HepG2 (cell line): ENCODE results near the gene MAPK11. TPM values are rescaled to one million over a fixed set of nuclear protein-coding genes. Genes with fewer than 3 reads are reported as not detected.

Source experiments
- CHCHD3 ChIP-seq: sonication (generic); formaldehyde crosslinking; IDR thresholded peaks from 2 replicates; pipeline ENCODE4 v1.8.0; 2022; ENCODE audit warnings: mild to moderate bottlenecking, missing genetic modification reagents, moderate library complexity
- CREM ChIP-seq, 2 experiments: sonication (generic) in 1 of 2; formaldehyde crosslinking in 1 of 2; IDR thresholded peaks; 2 replicates each; pipeline versions ENCODE4 v1.4.0 to v1.6.1; 2016 to 2020; ENCODE audit warnings: antibody characterized with exemption in 1 of 2, mild to moderate bottlenecking in 1 of 2, missing genetic modification reagents in 1 of 2
- EP300 ChIP-seq, 3 experiments: sonication (generic) in 1 of 3; formaldehyde crosslinking in 1 of 3; IDR thresholded peaks; 2 replicates each; pipeline versions ENCODE4 v1.5.1 to v1.6.1; 2011 to 2020; ENCODE audit warnings: low read depth in 2 of 3, low read length in 2 of 3, borderline replicate concordance in 1 of 3, improper control_type of control experiment in 1 of 3, mild to moderate bottlenecking in 1 of 3, missing genetic modification reagents in 1 of 3, moderate library complexity in 1 of 3
- GTF2F1 ChIP-seq: fragments of 150-350 bp; IDR thresholded peaks from 2 replicates; pipeline ENCODE4 v1.6.1; 2014; ENCODE audit warnings: low read length
- HDAC1 ChIP-seq: sonication (generic); formaldehyde crosslinking; IDR thresholded peaks from 2 replicates; pipeline ENCODE4 v1.5.1; 2020; ENCODE audit warnings: mild to moderate bottlenecking, missing genetic modification reagents
- HNF4A ChIP-seq: sonication (generic); formaldehyde crosslinking; IDR thresholded peaks from 2 replicates; pipeline ENCODE4 v1.4.0; 2020; ENCODE audit warnings: missing genetic modification reagents
- LCORL ChIP-seq, 2 experiments: fragments of 450-650 bp in 1 of 2; sonication (generic) in 1 of 2; formaldehyde crosslinking in 1 of 2; IDR thresholded peaks; 2 replicates each; pipeline versions ENCODE4 v1.5.0 to v1.6.1; 2017 to 2020; ENCODE audit warnings: antibody characterized with exemption in 1 of 2, missing genetic modification reagents in 1 of 2
- MAFG ChIP-seq: sonication (generic); formaldehyde crosslinking; IDR thresholded peaks from 2 replicates; pipeline ENCODE4 v1.5.1; 2020; ENCODE audit warnings: mild to moderate bottlenecking, missing genetic modification reagents
- NKX3-1 ChIP-seq: sonication (generic); formaldehyde crosslinking; IDR thresholded peaks from 2 replicates; pipeline ENCODE4 v1.5.0; 2020; ENCODE audit warnings: missing genetic modification reagents
- NONO ChIP-seq, 2 experiments: fragments of 450-650 bp in 1 of 2; sonication (generic) in 1 of 2; formaldehyde crosslinking in 1 of 2; IDR thresholded peaks in 1 of 2; conservative IDR thresholded peaks in 1 of 2; 2 replicates each; pipeline versions ENCODE4 v1.6.1 to v1.8.0; 2017 to 2022; ENCODE audit warnings: mild to moderate bottlenecking in 1 of 2, missing genetic modification reagents in 1 of 2, moderate library complexity in 1 of 2
- SAP130 ChIP-seq: IDR thresholded peaks from 2 replicates; pipeline ENCODE4 v1.6.1; 2016; ENCODE audit warnings: low read depth
- SPEN ChIP-seq: sonication (generic); formaldehyde crosslinking; IDR thresholded peaks from 2 replicates; pipeline ENCODE4 v1.5.1; 2020; ENCODE audit warnings: low read depth, mild to moderate bottlenecking, missing genetic modification reagents
- ZBTB38 ChIP-seq: sonication (generic); formaldehyde crosslinking; IDR thresholded peaks from 2 replicates; pipeline ENCODE4 v1.5.1; 2020; ENCODE audit warnings: mild to moderate bottlenecking, missing genetic modification reagents
- polyA plus RNA-seq, 8 experiments: library from polyadenylated mRNA; depleted of rRNA in 3 of 8; stranded (reverse) in 7 of 8; unstranded in 1 of 8; fragments of >200 nt; fragmentation: Illumina TruSeq in 4 of 8; extraction: Trizol in 4 of 8; gene quantifications; 2 replicates each; pipeline versions ENCODE4 v1.2.1 to v1.2.3, GENCODE V29; 2011 to 2016; ENCODE audit warnings: low read depth in 4 of 8, missing spikeins in 1 of 8, mixed read lengths in 1 of 8; ENCODE audit not compliant: insufficient read depth in 1 of 8
- total RNA-seq, 5 experiments: library from RNA; depleted of rRNA; stranded (reverse); fragments of >200 nt; fragmentation: Illumina TruSeq; extraction: Trizol; gene quantifications; 2 replicates each; pipeline ENCODE4 v1.2.3, GENCODE V29; 2016; ENCODE audit warnings: low read depth in 1 of 5
- TF ChIP-seq, protein P1 (sequence below): sonication (generic); formaldehyde crosslinking; conservative IDR thresholded peaks from 2 replicates; pipeline ENCODE4 v1.4.0; 2020; ENCODE audit warnings: mild to moderate bottlenecking, missing genetic modification reagents, moderate library complexity
- TF ChIP-seq, protein P2 (sequence below): sonication (generic); formaldehyde crosslinking; IDR thresholded peaks from 2 replicates; pipeline ENCODE4 v1.4.0; 2020; ENCODE audit warnings: missing genetic modification reagents, mild to moderate bottlenecking, borderline replicate concordance
- TF ChIP-seq, protein P3 (sequence below): sonication (generic); formaldehyde crosslinking; IDR thresholded peaks from 2 replicates; pipeline ENCODE4 v1.4.0; 2020; ENCODE audit warnings: mild to moderate bottlenecking, missing genetic modification reagents
- TF ChIP-seq, protein P4 (sequence below): sonication (generic); formaldehyde crosslinking; IDR thresholded peaks from 2 replicates; pipeline ENCODE4 v1.4.0; 2020; ENCODE audit warnings: missing genetic modification reagents

The MAPK11 gene
- total and polyA plus RNA-seq, 2 of the 13 experiments (the other 11 are each of a cell fraction or from before 2014, with no cell fraction given) = 0.15 to 0.17 TPM

DNA sequence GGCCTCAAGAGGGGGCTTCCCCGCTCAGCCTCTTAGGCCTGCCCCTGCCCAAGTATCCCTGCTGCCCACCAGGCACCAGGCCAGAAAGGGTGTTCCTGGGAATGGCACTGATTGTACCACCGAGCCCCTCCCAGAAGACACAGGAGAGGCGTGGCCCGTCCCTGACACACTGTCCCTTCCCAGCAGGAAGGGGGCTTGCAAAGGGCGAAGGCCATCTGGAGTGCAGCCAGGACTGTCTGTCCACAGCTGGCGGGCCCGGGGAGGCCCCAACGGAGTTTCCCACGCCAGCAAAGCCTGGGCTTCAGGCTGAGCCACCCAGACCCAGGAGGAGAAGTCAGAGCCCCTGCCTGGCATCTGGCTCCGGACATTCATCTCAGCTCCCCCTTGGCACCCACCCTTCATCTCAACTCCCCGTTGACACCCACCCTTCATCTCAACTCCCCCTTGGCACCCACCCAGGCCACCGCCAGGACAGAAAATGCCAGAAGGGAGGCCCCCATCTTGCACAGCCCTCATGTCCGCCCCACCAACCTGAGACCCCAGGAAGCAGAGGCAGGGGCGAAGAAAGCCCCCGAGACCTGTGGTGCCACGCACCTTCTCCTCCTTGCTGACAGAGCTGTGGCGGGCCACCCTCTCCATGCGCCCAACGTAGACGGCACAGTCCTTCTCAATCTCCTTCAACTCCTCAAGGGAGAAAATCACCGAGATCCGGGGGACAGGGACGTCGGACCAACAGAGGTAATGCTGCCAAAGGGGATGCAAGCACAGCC is 44.8 kb downstream of the MAPK11 start (continued):
- TF ChIP-seq, protein P1, sequence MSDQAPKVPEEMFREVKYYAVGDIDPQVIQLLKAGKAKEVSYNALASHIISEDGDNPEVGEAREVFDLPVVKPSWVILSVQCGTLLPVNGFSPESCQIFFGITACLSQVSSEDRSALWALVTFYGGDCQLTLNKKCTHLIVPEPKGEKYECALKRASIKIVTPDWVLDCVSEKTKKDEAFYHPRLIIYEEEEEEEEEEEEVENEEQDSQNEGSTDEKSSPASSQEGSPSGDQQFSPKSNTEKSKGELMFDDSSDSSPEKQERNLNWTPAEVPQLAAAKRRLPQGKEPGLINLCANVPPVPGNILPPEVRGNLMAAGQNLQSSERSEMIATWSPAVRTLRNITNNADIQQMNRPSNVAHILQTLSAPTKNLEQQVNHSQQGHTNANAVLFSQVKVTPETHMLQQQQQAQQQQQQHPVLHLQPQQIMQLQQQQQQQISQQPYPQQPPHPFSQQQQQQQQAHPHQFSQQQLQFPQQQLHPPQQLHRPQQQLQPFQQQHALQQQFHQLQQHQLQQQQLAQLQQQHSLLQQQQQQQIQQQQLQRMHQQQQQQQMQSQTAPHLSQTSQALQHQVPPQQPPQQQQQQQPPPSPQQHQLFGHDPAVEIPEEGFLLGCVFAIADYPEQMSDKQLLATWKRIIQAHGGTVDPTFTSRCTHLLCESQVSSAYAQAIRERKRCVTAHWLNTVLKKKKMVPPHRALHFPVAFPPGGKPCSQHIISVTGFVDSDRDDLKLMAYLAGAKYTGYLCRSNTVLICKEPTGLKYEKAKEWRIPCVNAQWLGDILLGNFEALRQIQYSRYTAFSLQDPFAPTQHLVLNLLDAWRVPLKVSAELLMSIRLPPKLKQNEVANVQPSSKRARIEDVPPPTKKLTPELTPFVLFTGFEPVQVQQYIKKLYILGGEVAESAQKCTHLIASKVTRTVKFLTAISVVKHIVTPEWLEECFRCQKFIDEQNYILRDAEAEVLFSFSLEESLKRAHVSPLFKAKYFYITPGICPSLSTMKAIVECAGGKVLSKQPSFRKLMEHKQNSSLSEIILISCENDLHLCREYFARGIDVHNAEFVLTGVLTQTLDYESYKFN (CRISPR knock-in tag) = peak; percentile 52
- 0 out of 2 replicates have a peak, but pooled peaks have one; percentile 23 for TF ChIP-seq SAP130 (CRISPR knock-in tag)
- no peak for TF ChIP-seq NKX3-1 (CRISPR knock-in tag)
- TF ChIP-seq LCORL (IDR thresholded peaks at IDR 0.05) = no peak
- TF ChIP-seq LCORL (CRISPR knock-in tag; IDR thresholded peaks at IDR 0.05) = no peak
- TF ChIP-seq, protein P2, sequence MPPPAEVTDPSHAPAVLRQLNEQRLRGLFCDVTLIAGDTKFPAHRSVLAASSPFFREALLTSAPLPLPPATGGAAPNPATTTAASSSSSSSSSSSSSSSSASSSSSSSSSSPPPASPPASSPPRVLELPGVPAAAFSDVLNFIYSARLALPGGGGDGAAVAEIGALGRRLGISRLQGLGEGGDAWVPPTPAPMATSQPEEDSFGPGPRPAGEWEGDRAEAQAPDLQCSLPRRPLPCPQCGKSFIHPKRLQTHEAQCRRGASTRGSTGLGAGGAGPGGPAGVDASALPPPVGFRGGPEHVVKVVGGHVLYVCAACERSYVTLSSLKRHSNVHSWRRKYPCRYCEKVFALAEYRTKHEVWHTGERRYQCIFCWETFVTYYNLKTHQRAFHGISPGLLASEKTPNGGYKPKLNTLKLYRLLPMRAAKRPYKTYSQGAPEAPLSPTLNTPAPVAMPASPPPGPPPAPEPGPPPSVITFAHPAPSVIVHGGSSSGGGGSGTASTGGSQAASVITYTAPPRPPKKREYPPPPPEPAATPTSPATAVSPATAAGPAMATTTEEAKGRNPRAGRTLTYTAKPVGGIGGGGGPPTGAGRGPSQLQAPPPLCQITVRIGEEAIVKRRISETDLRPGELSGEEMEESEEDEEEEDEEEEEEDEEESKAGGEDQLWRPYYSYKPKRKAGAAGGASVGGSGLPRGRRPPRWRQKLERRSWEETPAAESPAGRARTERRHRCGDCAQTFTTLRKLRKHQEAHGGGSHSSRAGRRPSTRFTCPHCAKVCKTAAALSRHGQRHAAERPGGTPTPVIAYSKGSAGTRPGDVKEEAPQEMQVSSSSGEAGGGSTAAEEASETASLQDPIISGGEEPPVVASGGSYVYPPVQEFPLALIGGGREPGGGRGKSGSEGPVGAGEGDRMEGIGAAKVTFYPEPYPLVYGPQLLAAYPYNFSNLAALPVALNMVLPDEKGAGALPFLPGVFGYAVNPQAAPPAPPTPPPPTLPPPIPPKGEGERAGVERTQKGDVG (CRISPR knock-in tag) = 0 out of 2 replicates have a peak, but pooled peaks have one; percentile 68
- no peak for TF ChIP-seq CHCHD3
- no peak for TF ChIP-seq MAFG (CRISPR knock-in tag)
- peak; percentile 36; the same call in 1 of the 2 replicates for TF ChIP-seq SPEN (CRISPR knock-in tag)
- TF ChIP-seq, protein P3, sequence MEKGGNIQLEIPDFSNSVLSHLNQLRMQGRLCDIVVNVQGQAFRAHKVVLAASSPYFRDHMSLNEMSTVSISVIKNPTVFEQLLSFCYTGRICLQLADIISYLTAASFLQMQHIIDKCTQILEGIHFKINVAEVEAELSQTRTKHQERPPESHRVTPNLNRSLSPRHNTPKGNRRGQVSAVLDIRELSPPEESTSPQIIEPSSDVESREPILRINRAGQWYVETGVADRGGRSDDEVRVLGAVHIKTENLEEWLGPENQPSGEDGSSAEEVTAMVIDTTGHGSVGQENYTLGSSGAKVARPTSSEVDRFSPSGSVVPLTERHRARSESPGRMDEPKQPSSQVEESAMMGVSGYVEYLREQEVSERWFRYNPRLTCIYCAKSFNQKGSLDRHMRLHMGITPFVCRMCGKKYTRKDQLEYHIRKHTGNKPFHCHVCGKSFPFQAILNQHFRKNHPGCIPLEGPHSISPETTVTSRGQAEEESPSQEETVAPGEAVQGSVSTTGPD (CRISPR knock-in tag) = no peak
- TF ChIP-seq, protein P4, sequence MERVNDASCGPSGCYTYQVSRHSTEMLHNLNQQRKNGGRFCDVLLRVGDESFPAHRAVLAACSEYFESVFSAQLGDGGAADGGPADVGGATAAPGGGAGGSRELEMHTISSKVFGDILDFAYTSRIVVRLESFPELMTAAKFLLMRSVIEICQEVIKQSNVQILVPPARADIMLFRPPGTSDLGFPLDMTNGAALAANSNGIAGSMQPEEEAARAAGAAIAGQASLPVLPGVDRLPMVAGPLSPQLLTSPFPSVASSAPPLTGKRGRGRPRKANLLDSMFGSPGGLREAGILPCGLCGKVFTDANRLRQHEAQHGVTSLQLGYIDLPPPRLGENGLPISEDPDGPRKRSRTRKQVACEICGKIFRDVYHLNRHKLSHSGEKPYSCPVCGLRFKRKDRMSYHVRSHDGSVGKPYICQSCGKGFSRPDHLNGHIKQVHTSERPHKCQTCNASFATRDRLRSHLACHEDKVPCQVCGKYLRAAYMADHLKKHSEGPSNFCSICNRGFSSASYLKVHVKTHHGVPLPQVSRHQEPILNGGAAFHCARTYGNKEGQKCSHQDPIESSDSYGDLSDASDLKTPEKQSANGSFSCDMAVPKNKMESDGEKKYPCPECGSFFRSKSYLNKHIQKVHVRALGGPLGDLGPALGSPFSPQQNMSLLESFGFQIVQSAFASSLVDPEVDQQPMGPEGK (CRISPR knock-in tag) = peak; percentile 70
- TF ChIP-seq HDAC1 (CRISPR knock-in tag) = peak; percentile 56
- TF ChIP-seq NONO (IDR thresholded peaks at IDR 0.05) = no peak
- TF ChIP-seq NONO (CRISPR knock-in tag; conservative IDR thresholded peaks at IDR 0.05) = 0 out of 2 replicates have a peak, but pooled peaks have one; percentile 16
- TF ChIP-seq CREM (IDR thresholded peaks at IDR 0.05) = no peak
- TF ChIP-seq CREM (CRISPR knock-in tag; IDR thresholded peaks at IDR 0.05) = no peak
- peak; percentile 70 for TF ChIP-seq HNF4A (CRISPR knock-in tag)
- TF ChIP-seq GTF2F1 = no peak
- TF ChIP-seq EP300 (IDR thresholded peaks at IDR 0.05; ENCODE audit: low read depth in 2 of 2, low read length in 2 of 2) = 0 out of 4 replicates have a peak, but pooled peaks of 1 of the 2 experiments have one; percentile 13
- TF ChIP-seq EP300 (CRISPR knock-in tag; IDR thresholded peaks at IDR 0.05; ENCODE audit: borderline replicate concordance) = no peak
- TF ChIP-seq ZBTB38 (CRISPR knock-in tag) = peak; percentile 89
